ENCODE data around the gene PTPN9. TPM values are rescaled to one million over a fixed set of nuclear protein-coding genes. Genes with fewer than 3 reads are reported as not detected.
"Not testable (repeated sequence)": the region's sequence is repeated elsewhere in the genome, so short reads cannot be mapped to it uniquely, and the experiment has no call there.

Gene PTPN9
- total and polyA plus RNA-seq, 10 of the 15 experiments (the other 5 are each of a cell fraction or from before 2014, with no cell fraction given), result 7.8 to 29.1 (median 18.5) TPM

DNA sequence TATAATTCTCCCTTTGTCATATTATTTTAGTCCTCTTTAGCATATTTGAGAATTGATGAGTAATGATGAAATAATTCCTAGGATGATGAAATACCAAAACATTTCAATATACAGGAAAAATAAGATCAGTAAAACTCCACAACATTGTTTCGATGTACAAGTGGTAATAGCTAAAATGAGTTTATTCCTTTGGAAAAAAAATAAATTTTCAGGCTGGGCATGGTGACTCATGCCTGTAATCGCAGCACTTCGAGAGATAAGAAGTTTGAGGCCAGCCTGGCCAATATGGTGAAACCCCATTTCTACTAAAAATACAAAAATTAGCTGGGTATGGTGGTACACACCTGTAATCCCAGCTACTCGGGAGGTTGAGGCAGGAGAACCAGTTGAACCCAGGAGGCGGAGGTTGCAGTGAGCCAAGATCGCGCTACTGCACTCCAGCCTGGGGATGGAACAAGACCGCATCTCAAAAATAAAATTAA, 135.1 kb downstream of the PTPN9 start:
- H3K27me3 ChIP-seq (replicated peaks in 1 of 2; ENCODE audit: control insufficient read depth in 2 of 2, insufficient read depth in 2 of 2, low read length in 1 of 2); H4K20me1 ChIP-seq (ENCODE audit: control insufficient read depth, insufficient read depth); H3K9me3 ChIP-seq (replicated peaks; ENCODE audit: control insufficient read depth, insufficient read depth, low read length); ATAC-seq; DNase-seq (ENCODE audit: low read depth, low spot score); H3K36me3 ChIP-seq (ENCODE audit: control insufficient read depth in 2 of 2, insufficient read depth in 2 of 2, low read length in 1 of 2); CTCF ChIA-PET; SMC1A ChIA-PET (ENCODE audit: uncharacterized antibody, unreplicated experiment); H3K4me3 ChIP-seq; H3K9ac ChIP-seq (ENCODE audit: control insufficient read depth, insufficient read depth, low read length); H3K4me2 ChIP-seq (ENCODE audit: control insufficient read depth, insufficient read depth); FAIRE-seq; RAD21 ChIA-PET (ENCODE audit: unreplicated experiment); H3K27ac ChIP-seq (ENCODE audit: control insufficient read depth, insufficient read depth); in situ Hi-C loops (cut with MboI); H2AFZ ChIP-seq (ENCODE audit: control insufficient read depth, low read depth, low read length); intact Hi-C loops (cut with micrococcal nuclease; ENCODE audit: unreplicated experiment); BruUV-seq (replicated peaks); POLR2A ChIA-PET: not testable (repeated sequence)
- WGBS (ENCODE audit: insufficient coverage, insufficient replicate concordance, low lambda C conversion rate, missing lambda C conversion rate), result 90% methylated on average over 8 of the region's 8 CpGs
- peaks cover 20% of the 10 kb centered on the region for H3K4me1 ChIP-seq (ENCODE audit: control insufficient read depth, insufficient read depth, low read length)
- peaks cover 75% of the 10 kb centered on the region for H3K79me2 ChIP-seq (ENCODE audit: control insufficient read depth, insufficient read depth, low read length)

- no peaks in the 10 kb centered on the region for H3K4me1 ChIP-seq (ENCODE audit: control insufficient read depth, insufficient read depth, low read length)
- H3K27ac ChIP-seq (ENCODE audit: control insufficient read depth, insufficient read depth), result no peak overlapping the region
- RAD21 ChIA-PET (ENCODE audit: unreplicated experiment), result no interaction called here
- in situ Hi-C loops (cut with MboI) (no loop called here), intact Hi-C loops (cut with micrococcal nuclease; ENCODE audit: unreplicated experiment) (no loop called here)
- no peak overlapping the region for H2AFZ ChIP-seq (ENCODE audit: control insufficient read depth, low read depth, low read length)
- no peaks in the 10 kb centered on the region for H3K27me3 ChIP-seq (replicated peaks in 1 of 2; ENCODE audit: control insufficient read depth in 2 of 2, insufficient read depth in 2 of 2, low read length in 1 of 2)
- no peak overlapping the region for H3K4me3 ChIP-seq
- no peak for DNase-seq (ENCODE audit: low read depth, low spot score)
- SMC1A ChIA-PET (ENCODE audit: uncharacterized antibody, unreplicated experiment), result no interaction called here
- no peak for TF ChIP-seq USF2 (IDR thresholded peaks at IDR 0.05; ENCODE audit: borderline replicate concordance, low read depth, low read length)
- no peaks in the 10 kb centered on the region for H4K20me1 ChIP-seq (ENCODE audit: control insufficient read depth, insufficient read depth)
- no peak overlapping the region for H3K9ac ChIP-seq (ENCODE audit: control insufficient read depth, insufficient read depth, low read length)
- BruUV-seq (replicated peaks), result no TSS peak
- peaks cover 62% of the 10 kb centered on the region for H3K79me2 ChIP-seq (ENCODE audit: control insufficient read depth, insufficient read depth, low read length)
- POLR2A ChIA-PET, result interaction anchor here (0.7 kb wide), 1 partner anchor 9 kb away, joined by 3 read pairs; no protein-coding TSS in a partner anchor
- CTCF ChIA-PET, result interaction anchor here (0.7 kb wide), 1 partner anchor 228 kb away, joined by 3 read pairs; no protein-coding TSS in a partner anchor
- WGBS (ENCODE audit: insufficient coverage, insufficient replicate concordance, low lambda C conversion rate, missing lambda C conversion rate), result 98% methylated on average over 4 of the region's 4 CpGs
- no peak for FAIRE-seq
- ATAC-seq, result no peak
- H3K9me3 ChIP-seq (replicated peaks; ENCODE audit: control insufficient read depth, insufficient read depth, low read length), result no peaks in the 10 kb centered on the region
- H3K4me2 ChIP-seq (ENCODE audit: control insufficient read depth, insufficient read depth), result no peak overlapping the region
- H3K36me3 ChIP-seq (ENCODE audit: control insufficient read depth in 2 of 2, insufficient read depth in 2 of 2, low read length in 1 of 2), result peaks cover 0 to 3% of the 10 kb centered on the region in 2 experiments; a peak in 3 of 4 replicates
These were observed 141.4 kb downstream of the PTPN9 start for GRCh38 chr15:75437721-75438120.
